ENCODE data around the gene IDH1. TPM values are rescaled to one million over a fixed set of nuclear protein-coding genes. Genes with fewer than 3 reads are reported as not detected.

The IDH1 gene
- total and polyA plus RNA-seq, 2 of the 13 experiments (the other 11 are each of a cell fraction or from before 2014, with no cell fraction given), result 312 to 1,077 TPM

- ChIA-PET CTCF (ENCODE audit: low intra/inter-chr PET ratio, low total read pairs) (no interaction called here), POLR2A (interaction anchor here (0.9 to 2.0 kb wide), 2 partner anchors 9 to 11 kb away, joined by 4 to 11 read pairs; partner anchors contain the start of gene IDH1)
- Histone ChIP-seq H3K79me2 (ENCODE audit: insufficient read depth, low read length) (peaks cover 5% of the 10 kb centered on the region), H4K20me1 (ENCODE audit: insufficient read depth, low read length) (no peaks in the 10 kb centered on the region), H3K4me3 (replicated peaks in 1 of 3; ENCODE audit: insufficient read depth in 1 of 3, low read depth in 2 of 3, low read length in 3 of 3) (no peak overlapping the region), H3K36me3 (replicated peaks in 1 of 2; ENCODE audit: control insufficient read depth in 1 of 2, insufficient read depth in 2 of 2, low read length in 2 of 2) (peaks cover 25 to 90% of the 10 kb centered on the region in 2 experiments), H3K4me1 (ENCODE audit: insufficient read depth, low read length) (peaks cover 60% of the 10 kb centered on the region), H3K9ac (ENCODE audit: insufficient read depth, low read depth, low read length) (no peak overlapping the region), H2AFZ (ENCODE audit: low read length) (no peak overlapping the region), H3K4me2 (ENCODE audit: low read depth, low read length) (no peak overlapping the region), H3K27me3 (ENCODE audit: control insufficient read depth in 1 of 2, insufficient read depth in 2 of 2, low read length in 2 of 2) (no peaks in the 10 kb centered on the region), H3K9me3 (ENCODE audit: low read length) (no peaks in the 10 kb centered on the region), H3K27ac (ENCODE audit: extremely low read length, insufficient read depth, low read length) (no peak overlapping the region)
- in situ Hi-C loops (cut with HindIII; ENCODE audit: extremely low pct_ligation_motif_present, low pct_unique_long_range_greater_than_20kb), result no loop called here
- 100% methylated on average over 3 of the region's 3 CpGs for WGBS (ENCODE audit: low lambda C conversion rate)
- intact Hi-C loops (cut with micrococcal nuclease; ENCODE audit: unreplicated experiment), result no loop called here
- no TSS peak for BruUV-seq (replicated peaks)
- DNase-seq (ENCODE audit: low spot score), result no peak
- ATAC-seq, result no peak
- FAIRE-seq, result no peak
- TF ChIP-seq IRF2 (CRISPR knock-in tag; IDR thresholded peaks at IDR 0.05) (no peak), SRF (IDR thresholded peaks at IDR 0.05; ENCODE audit: low read depth, low read length) (no peak), ZNF460 (CRISPR knock-in tag; IDR thresholded peaks at IDR 0.05; ENCODE audit: borderline replicate concordance) (no peak), SRY (CRISPR knock-in tag; IDR thresholded peaks at IDR 0.05) (no peak), RBFOX2 (IDR thresholded peaks at IDR 0.05; ENCODE audit: low read depth, low read length) (peak; percentile 41; the same call in 1 of the 2 replicates), ZNF83 (CRISPR knock-in tag; IDR thresholded peaks at IDR 0.05; ENCODE audit: borderline replicate concordance) (no peak), AGO2 (optimal IDR thresholded peaks at IDR 0.05; ENCODE audit: low read depth, low read length) (no peak), ZNF431 (CRISPR knock-in tag; IDR thresholded peaks at IDR 0.05; ENCODE audit: borderline replicate concordance, low read depth) (no peak), ZNF24 (IDR thresholded peaks at IDR 0.05) (no peak), ZNF776 (CRISPR knock-in tag; IDR thresholded peaks at IDR 0.05) (no peak), ZIK1 (CRISPR knock-in tag; IDR thresholded peaks at IDR 0.05; ENCODE audit: borderline replicate concordance, low read depth) (no peak), SP4 (CRISPR knock-in tag; IDR thresholded peaks at IDR 0.05) (no peak), THYN1 (CRISPR knock-in tag; IDR thresholded peaks at IDR 0.05; ENCODE audit: borderline replicate concordance, low read depth) (no peak), ZZZ3 (CRISPR knock-in tag; IDR thresholded peaks at IDR 0.05; ENCODE audit: borderline replicate concordance) (no peak), ZNF839 (CRISPR knock-in tag; IDR thresholded peaks at IDR 0.05; ENCODE audit: borderline replicate concordance) (no peak), ZNF292 (CRISPR knock-in tag; IDR thresholded peaks at IDR 0.05; ENCODE audit: borderline replicate concordance, low read depth) (no peak), FOXO1 (CRISPR knock-in tag; IDR thresholded peaks at IDR 0.05) (no peak), TERF1 (CRISPR knock-in tag; IDR thresholded peaks at IDR 0.05) (no peak), RBM22 (optimal IDR thresholded peaks at IDR 0.05; ENCODE audit: low read length) (peak; percentile 58), MAFK (conservative IDR thresholded peaks at IDR 0.05 in 1 of 2, IDR thresholded peaks at IDR 0.05 in 1 of 2; ENCODE audit: low read length in 2 of 2) (peak; percentile 77 to 84), MAFF (IDR thresholded peaks at IDR 0.05; ENCODE audit: low read depth, low read length) (peak; percentile 71)
- TF ChIP-seq, protein P1, sequence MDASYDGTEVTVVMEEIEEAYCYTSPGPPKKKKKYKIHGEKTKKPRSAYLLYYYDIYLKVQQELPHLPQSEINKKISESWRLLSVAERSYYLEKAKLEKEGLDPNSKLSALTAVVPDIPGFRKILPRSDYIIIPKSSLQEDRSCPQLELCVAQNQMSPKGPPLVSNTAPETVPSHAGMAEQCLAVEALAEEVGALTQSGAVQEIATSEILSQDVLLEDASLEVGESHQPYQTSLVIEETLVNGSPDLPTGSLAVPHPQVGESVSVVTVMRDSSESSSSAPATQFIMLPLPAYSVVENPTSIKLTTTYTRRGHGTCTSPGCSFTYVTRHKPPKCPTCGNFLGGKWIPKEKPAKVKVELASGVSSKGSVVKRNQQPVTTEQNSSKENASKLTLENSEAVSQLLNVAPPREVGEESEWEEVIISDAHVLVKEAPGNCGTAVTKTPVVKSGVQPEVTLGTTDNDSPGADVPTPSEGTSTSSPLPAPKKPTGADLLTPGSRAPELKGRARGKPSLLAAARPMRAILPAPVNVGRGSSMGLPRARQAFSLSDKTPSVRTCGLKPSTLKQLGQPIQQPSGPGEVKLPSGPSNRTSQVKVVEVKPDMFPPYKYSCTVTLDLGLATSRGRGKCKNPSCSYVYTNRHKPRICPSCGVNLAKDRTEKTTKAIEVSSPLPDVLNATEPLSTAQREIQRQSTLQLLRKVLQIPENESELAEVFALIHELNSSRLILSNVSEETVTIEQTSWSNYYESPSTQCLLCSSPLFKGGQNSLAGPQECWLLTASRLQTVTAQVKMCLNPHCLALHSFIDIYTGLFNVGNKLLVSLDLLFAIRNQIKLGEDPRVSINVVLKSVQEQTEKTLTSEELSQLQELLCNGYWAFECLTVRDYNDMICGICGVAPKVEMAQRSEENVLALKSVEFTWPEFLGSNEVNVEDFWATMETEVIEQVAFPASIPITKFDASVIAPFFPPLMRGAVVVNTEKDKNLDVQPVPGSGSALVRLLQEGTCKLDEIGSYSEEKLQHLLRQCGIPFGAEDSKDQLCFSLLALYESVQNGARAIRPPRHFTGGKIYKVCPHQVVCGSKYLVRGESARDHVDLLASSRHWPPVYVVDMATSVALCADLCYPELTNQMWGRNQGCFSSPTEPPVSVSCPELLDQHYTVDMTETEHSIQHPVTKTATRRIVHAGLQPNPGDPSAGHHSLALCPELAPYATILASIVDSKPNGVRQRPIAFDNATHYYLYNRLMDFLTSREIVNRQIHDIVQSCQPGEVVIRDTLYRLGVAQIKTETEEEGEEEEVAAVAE (CRISPR knock-in tag; IDR thresholded peaks at IDR 0.05; ENCODE audit: borderline replicate concordance), result no peak
These were observed 9.1 kb downstream of the IDH1 start for GRCh38 chr2:208245746-208246145.
